SK-N-MC (cell line): ENCODE measurements around the gene NEK7.

Source experiments
- EZH2 ChIP-seq: fragments of 200-600 bp; sonication (generic); IDR thresholded peaks from one replicate; pipeline ENCODE4 v1.6.1; 2017; ENCODE audit warnings: antibody characterized with exemption
- FOXP2 ChIP-seq: optimal IDR thresholded peaks from 2 replicates; pipeline ENCODE3; 2011; ENCODE audit warnings: mild to moderate bottlenecking, moderate library complexity; ENCODE audit not compliant: insufficient read depth; ENCODE audit errors: extremely low read length, control extremely low read depth
- POLR2AphosphoS5 ChIP-seq: IDR thresholded peaks from 2 replicates; pipeline ENCODE4 v1.6.1; 2012; ENCODE audit warnings: mild to moderate bottlenecking, low read depth, low read length, borderline replicate concordance

GRCh38 chr1:198212675-198213074 is 55.9 kb downstream of the NEK7 start:
- TF ChIP-seq EZH2 = no peak
- TF ChIP-seq POLR2AphosphoS5 = no peak
- no peak for TF ChIP-seq FOXP2
